ENCODE results near the gene ANO10. TPM values are rescaled to one million over a fixed set of nuclear protein-coding genes. Genes with fewer than 3 reads are reported as not detected.

The ANO10 gene
- total and polyA plus RNA-seq, 4 donors, result 33.7 to 44.2 (median 38.3) TPM

DNA sequence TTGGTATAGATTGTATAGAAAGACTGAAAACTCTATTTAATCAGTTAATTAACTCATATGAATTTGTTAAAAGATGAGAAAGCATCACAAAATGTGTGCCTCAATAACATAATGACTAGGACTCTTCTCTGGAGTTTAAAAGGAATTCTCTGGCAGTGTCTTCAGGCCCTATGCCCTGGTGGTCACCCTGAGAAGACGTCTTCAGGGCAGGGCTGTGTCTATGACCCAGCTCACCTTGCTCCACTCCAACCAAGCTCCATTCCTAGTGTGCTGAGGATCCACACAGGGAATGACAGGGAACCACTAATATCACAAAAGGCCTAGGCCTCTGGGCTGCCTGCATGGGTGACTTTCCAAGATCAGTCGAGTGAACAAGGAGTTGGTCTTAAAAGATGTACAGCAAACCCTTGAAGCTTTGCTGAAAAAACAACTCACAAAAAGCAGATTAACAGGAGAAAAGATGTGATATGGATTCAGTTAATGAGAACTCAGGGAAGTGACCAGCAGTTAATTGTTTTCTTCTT, 178.9 kb downstream of the ANO10 start:
- H3K9me3 ChIP-seq (ENCODE audit: control insufficient read depth, insufficient read depth, low read length), result no peaks in the 10 kb centered on the region
- H3K27ac ChIP-seq (ENCODE audit: low read depth, low read length), result no peak overlapping the region
- no peaks in the 10 kb centered on the region for H3K4me1 ChIP-seq (ENCODE audit: control insufficient read depth, insufficient read depth, low read length)
- H3K27me3 ChIP-seq (ENCODE audit: control insufficient read depth, insufficient read depth, low read length), result no peaks in the 10 kb centered on the region
- DNase-seq (ENCODE audit: low read depth in 4 of 6, low spot score in 6 of 6), result no peak
- WGBS (ENCODE audit: insufficient coverage), result 100% methylated on average over 1 of the region's 2 CpGs
- H3K36me3 ChIP-seq (ENCODE audit: control insufficient read depth, insufficient read depth, low read length), result no peaks in the 10 kb centered on the region
- H3K4me3 ChIP-seq (ENCODE audit: low read depth, low read length), result no peak overlapping the region

GRCh38 chr3:43436507-43437140, 185.2 kb downstream of the ANO10 start:
- WGBS (ENCODE audit: insufficient coverage), result 100% methylated on average over 1 of the region's 3 CpGs

DNA sequence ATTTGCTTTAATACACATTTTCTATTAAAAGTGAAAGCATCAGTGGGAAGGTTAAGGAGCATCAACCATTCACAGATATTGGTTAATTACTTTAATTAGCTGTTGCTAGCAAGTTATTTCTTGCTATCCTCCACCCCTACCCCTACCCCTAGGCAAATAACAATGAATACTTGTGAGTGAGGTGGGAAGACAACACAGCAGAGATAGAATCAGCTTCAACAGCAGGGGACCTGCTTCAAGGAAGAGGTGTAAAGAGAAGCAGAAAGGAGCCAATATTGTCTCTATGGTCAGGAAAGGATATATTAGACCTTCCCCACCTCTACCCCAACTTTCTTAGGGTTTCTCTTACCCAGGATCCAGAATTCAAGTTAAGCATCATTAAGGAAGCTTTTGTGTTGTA, 186.1 kb downstream of the ANO10 start:
- no peak for DNase-seq (ENCODE audit: low read depth in 4 of 6, low spot score in 6 of 6)

More at GRCh38 chr3:43436507-43437140, 185.2 kb downstream of the ANO10 start:
- Histone ChIP-seq H3K4me1 (ENCODE audit: control insufficient read depth, insufficient read depth, low read length) (no peaks in the 10 kb centered on the region), H3K4me3 (ENCODE audit: low read depth, low read length) (no peak overlapping the region), H3K27me3 (ENCODE audit: control insufficient read depth, insufficient read depth, low read length) (no peaks in the 10 kb centered on the region), H3K27ac (ENCODE audit: low read depth, low read length) (no peak overlapping the region), H3K9me3 (ENCODE audit: control insufficient read depth, insufficient read depth, low read length) (no peaks in the 10 kb centered on the region), H3K36me3 (ENCODE audit: control insufficient read depth, insufficient read depth, low read length) (no peaks in the 10 kb centered on the region)
- DNase-seq (ENCODE audit: low read depth in 4 of 6, low spot score in 6 of 6), result no peak

DNA sequence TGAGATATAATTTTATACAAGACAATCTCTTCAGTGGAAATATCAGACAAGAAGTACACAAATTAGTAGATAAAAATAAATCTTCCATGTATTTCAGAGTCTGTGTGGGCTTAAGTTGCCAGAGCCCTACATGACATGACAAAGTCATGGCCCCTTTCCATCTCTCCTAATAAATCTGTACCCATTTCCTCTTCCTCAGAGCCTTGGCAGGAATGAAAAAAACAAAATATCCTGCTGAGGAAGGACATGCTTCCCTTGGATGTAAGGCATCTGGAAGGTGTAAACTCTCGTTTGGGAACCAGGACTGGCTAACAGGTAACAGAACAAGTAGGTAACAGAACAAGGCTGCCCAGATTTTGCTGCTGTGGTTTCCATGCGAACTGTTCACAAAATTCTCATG, 187.4 kb downstream of the ANO10 start:
- no peak overlapping the region for H3K4me3 ChIP-seq (ENCODE audit: low read depth, low read length)
- WGBS (ENCODE audit: insufficient coverage), result 82% methylated on average over 1 of the region's 2 CpGs
- no peak for DNase-seq (ENCODE audit: low read depth in 4 of 6, low spot score in 6 of 6)
- no peaks in the 10 kb centered on the region for H3K9me3 ChIP-seq (ENCODE audit: control insufficient read depth, insufficient read depth, low read length)
- H3K4me1 ChIP-seq (ENCODE audit: control insufficient read depth, insufficient read depth, low read length), result no peaks in the 10 kb centered on the region
- H3K27me3 ChIP-seq (ENCODE audit: control insufficient read depth, insufficient read depth, low read length), result no peaks in the 10 kb centered on the region
- H3K27ac ChIP-seq (ENCODE audit: low read depth, low read length), result no peak overlapping the region
- no peaks in the 10 kb centered on the region for H3K36me3 ChIP-seq (ENCODE audit: control insufficient read depth, insufficient read depth, low read length)

More for the DNA sequence above, 186.1 kb downstream of the ANO10 start:
- Histone ChIP-seq H3K4me3 (ENCODE audit: low read depth, low read length) (no peak overlapping the region), H3K4me1 (ENCODE audit: control insufficient read depth, insufficient read depth, low read length) (no peaks in the 10 kb centered on the region), H3K27me3 (ENCODE audit: control insufficient read depth, insufficient read depth, low read length) (no peaks in the 10 kb centered on the region), H3K27ac (ENCODE audit: low read depth, low read length) (no peak overlapping the region), H3K9me3 (ENCODE audit: control insufficient read depth, insufficient read depth, low read length) (no peaks in the 10 kb centered on the region), H3K36me3 (ENCODE audit: control insufficient read depth, insufficient read depth, low read length) (no peaks in the 10 kb centered on the region)

- Histone ChIP-seq H3K27ac (ENCODE audit: low read depth, low read length) (no peak overlapping the region), H3K27me3 (ENCODE audit: control insufficient read depth, insufficient read depth, low read length) (no peaks in the 10 kb centered on the region)
Observed at GRCh38 chr3:43432462-43432861, 189.3 kb downstream of the ANO10 start.

DNA sequence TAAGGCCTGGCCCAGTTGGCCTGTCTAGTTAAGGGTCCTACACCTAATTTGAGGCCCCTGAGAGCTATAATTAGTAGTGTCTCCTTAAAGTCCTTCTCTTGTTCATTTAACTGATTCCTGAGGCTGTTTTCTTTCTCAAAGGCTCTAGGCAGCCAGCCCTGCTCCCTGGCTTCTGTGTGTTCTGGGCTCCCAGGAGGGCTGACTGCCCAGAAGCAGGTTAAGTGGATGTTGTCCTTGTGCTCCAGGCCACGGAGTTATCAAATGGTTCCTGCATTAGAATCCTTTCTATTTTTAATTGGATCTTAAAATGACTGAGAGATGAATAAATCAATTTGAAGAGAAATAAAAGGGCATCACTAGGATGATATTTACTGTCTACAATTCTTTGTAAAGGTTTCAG, 195.4 kb downstream of the ANO10 start:
- H3K27me3 ChIP-seq (ENCODE audit: control insufficient read depth, insufficient read depth, low read length), result no peaks in the 10 kb centered on the region
- H3K4me3 ChIP-seq (ENCODE audit: low read depth, low read length), result no peak overlapping the region
- no peaks in the 10 kb centered on the region for H3K36me3 ChIP-seq (ENCODE audit: control insufficient read depth, insufficient read depth, low read length)
- H3K9me3 ChIP-seq (ENCODE audit: control insufficient read depth, insufficient read depth, low read length), result no peaks in the 10 kb centered on the region
- peak in 1 of 6 donors; percentile 25 for DNase-seq (ENCODE audit: low read depth in 4 of 6, low spot score in 6 of 6)
- H3K4me1 ChIP-seq (ENCODE audit: control insufficient read depth, insufficient read depth, low read length), result no peaks in the 10 kb centered on the region
- no CpG with 5 or more reads among the region's 1 CpG for WGBS (ENCODE audit: insufficient coverage)
- no peak overlapping the region for H3K27ac ChIP-seq (ENCODE audit: low read depth, low read length)

More at GRCh38 chr3:43432462-43432861, 189.3 kb downstream of the ANO10 start:
- H3K9me3 ChIP-seq (ENCODE audit: control insufficient read depth, insufficient read depth, low read length), result no peaks in the 10 kb centered on the region
- no peak for DNase-seq (ENCODE audit: low read depth in 4 of 6, low spot score in 6 of 6)
- WGBS (ENCODE audit: insufficient coverage), result no CpG with 5 or more reads among the region's 2 CpGs
- H3K36me3 ChIP-seq (ENCODE audit: control insufficient read depth, insufficient read depth, low read length), result no peaks in the 10 kb centered on the region
- no peaks in the 10 kb centered on the region for H3K4me1 ChIP-seq (ENCODE audit: control insufficient read depth, insufficient read depth, low read length)
- H3K4me3 ChIP-seq (ENCODE audit: low read depth, low read length), result no peak overlapping the region

GRCh38 chr3:43425829-43426228, 196.0 kb downstream of the ANO10 start:
- no peak overlapping the region for H3K27ac ChIP-seq (ENCODE audit: low read depth, low read length)

DNA sequence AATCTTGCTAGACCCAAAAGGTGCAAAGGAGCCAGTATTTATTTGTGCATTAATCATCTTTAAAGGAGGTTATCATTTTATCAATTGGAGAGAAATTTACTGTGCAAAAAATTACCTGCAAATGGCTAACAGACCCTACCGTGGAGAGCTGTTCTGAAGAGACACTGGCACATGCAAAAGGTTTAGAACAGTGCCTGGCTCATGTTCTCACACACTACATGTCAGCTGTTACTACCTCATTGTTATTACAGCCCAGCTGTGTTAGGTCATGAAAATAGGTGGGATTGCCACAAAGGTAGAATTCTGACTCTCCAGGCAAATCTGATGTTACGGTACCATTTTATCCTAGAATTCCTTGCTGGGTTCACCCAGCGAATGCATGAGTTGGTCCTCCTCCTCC, 198.2 kb downstream of the ANO10 start:
- Histone ChIP-seq H3K27ac (ENCODE audit: low read depth, low read length) (no peak overlapping the region), H3K4me3 (ENCODE audit: low read depth, low read length) (no peak overlapping the region), H3K36me3 (ENCODE audit: control insufficient read depth, insufficient read depth, low read length) (peaks cover 3% of the 10 kb centered on the region), H3K27me3 (ENCODE audit: control insufficient read depth, insufficient read depth, low read length) (no peaks in the 10 kb centered on the region), H3K9me3 (ENCODE audit: control insufficient read depth, insufficient read depth, low read length) (no peaks in the 10 kb centered on the region), H3K4me1 (ENCODE audit: control insufficient read depth, insufficient read depth, low read length) (no peaks in the 10 kb centered on the region)
- no peak for DNase-seq (ENCODE audit: low read depth in 4 of 6, low spot score in 6 of 6)
- 94% methylated on average over 2 of the region's 3 CpGs for WGBS (ENCODE audit: insufficient coverage)

More at GRCh38 chr3:43425829-43426228, 196.0 kb downstream of the ANO10 start:
- Histone ChIP-seq H3K4me1 (ENCODE audit: control insufficient read depth, insufficient read depth, low read length) (no peaks in the 10 kb centered on the region), H3K4me3 (ENCODE audit: low read depth, low read length) (no peak overlapping the region), H3K27me3 (ENCODE audit: control insufficient read depth, insufficient read depth, low read length) (no peaks in the 10 kb centered on the region), H3K9me3 (ENCODE audit: control insufficient read depth, insufficient read depth, low read length) (no peaks in the 10 kb centered on the region), H3K36me3 (ENCODE audit: control insufficient read depth, insufficient read depth, low read length) (peaks cover 3% of the 10 kb centered on the region)
- no peak for DNase-seq (ENCODE audit: low read depth in 4 of 6, low spot score in 6 of 6)
- 100% methylated on average over 2 of the region's 4 CpGs for WGBS (ENCODE audit: insufficient coverage)

- H3K4me1 ChIP-seq (ENCODE audit: control insufficient read depth, insufficient read depth, low read length), result no peaks in the 10 kb centered on the region
- no peak overlapping the region for H3K4me3 ChIP-seq (ENCODE audit: low read depth, low read length)
- peaks cover 3% of the 10 kb centered on the region for H3K36me3 ChIP-seq (ENCODE audit: control insufficient read depth, insufficient read depth, low read length)
- no peak for DNase-seq (ENCODE audit: low read depth in 4 of 6, low spot score in 6 of 6)
- no peaks in the 10 kb centered on the region for H3K9me3 ChIP-seq (ENCODE audit: control insufficient read depth, insufficient read depth, low read length)
- H3K27me3 ChIP-seq (ENCODE audit: control insufficient read depth, insufficient read depth, low read length), result no peaks in the 10 kb centered on the region
- H3K27ac ChIP-seq (ENCODE audit: low read depth, low read length), result no peak overlapping the region
- WGBS (ENCODE audit: insufficient coverage), result 82% methylated on average over 3 of the region's 3 CpGs
Observed at GRCh38 chr3:43423142-43423541, 198.7 kb downstream of the ANO10 start.

GRCh38 chr3:43418601-43419272, 203.1 kb downstream of the ANO10 start:
- Histone ChIP-seq H3K27me3 (ENCODE audit: control insufficient read depth, insufficient read depth, low read length) (no peaks in the 10 kb centered on the region), H3K9me3 (ENCODE audit: control insufficient read depth, insufficient read depth, low read length) (no peaks in the 10 kb centered on the region), H3K36me3 (ENCODE audit: control insufficient read depth, insufficient read depth, low read length) (peaks cover 3% of the 10 kb centered on the region), H3K4me3 (ENCODE audit: low read depth, low read length) (no peak overlapping the region), H3K4me1 (ENCODE audit: control insufficient read depth, insufficient read depth, low read length) (peaks cover 1% of the 10 kb centered on the region), H3K27ac (ENCODE audit: low read depth, low read length) (no peak overlapping the region)
- peak in 1 of 6 donors; percentile 4 for DNase-seq (ENCODE audit: low read depth in 4 of 6, low spot score in 6 of 6)
- WGBS (ENCODE audit: insufficient coverage), result 42% methylated on average over 4 of the region's 8 CpGs

All from spinal cord (tissue), 10 donors.